Measurements from ENCODE around the gene SLC6A12.

The SLC6A12 gene

GRCh38 chr12:213527-213932, 427 bp downstream of the SLC6A12 start:
- Histone ChIP-seq H3K27ac (replicated peaks) (no peak overlapping the region), H3K4me3 (replicated peaks; ENCODE audit: insufficient read depth, low read length) (no peak overlapping the region), H3K27me3 (ENCODE audit: insufficient read depth, poor library complexity, severe bottlenecking) (peaks cover 2% of the 10 kb centered on the region)
- TF ChIP-seq CTCF (IDR thresholded peaks at IDR 0.05; ENCODE audit: insufficient read depth, low read length) (no peak), POLR2AphosphoS5 (IDR thresholded peaks at IDR 0.05; ENCODE audit: low read depth) (no peak), SPI1 (IDR thresholded peaks at IDR 0.05; ENCODE audit: borderline replicate concordance, low read depth) (no peak), GABPA (IDR thresholded peaks at IDR 0.05; ENCODE audit: low read depth) (no peak), REST (IDR thresholded peaks at IDR 0.05; ENCODE audit: insufficient replicate concordance, low read depth) (no peak)
- DNase-seq (ENCODE audit: low read depth in 1 of 2, low spot score in 1 of 2) = no peak

DNA sequence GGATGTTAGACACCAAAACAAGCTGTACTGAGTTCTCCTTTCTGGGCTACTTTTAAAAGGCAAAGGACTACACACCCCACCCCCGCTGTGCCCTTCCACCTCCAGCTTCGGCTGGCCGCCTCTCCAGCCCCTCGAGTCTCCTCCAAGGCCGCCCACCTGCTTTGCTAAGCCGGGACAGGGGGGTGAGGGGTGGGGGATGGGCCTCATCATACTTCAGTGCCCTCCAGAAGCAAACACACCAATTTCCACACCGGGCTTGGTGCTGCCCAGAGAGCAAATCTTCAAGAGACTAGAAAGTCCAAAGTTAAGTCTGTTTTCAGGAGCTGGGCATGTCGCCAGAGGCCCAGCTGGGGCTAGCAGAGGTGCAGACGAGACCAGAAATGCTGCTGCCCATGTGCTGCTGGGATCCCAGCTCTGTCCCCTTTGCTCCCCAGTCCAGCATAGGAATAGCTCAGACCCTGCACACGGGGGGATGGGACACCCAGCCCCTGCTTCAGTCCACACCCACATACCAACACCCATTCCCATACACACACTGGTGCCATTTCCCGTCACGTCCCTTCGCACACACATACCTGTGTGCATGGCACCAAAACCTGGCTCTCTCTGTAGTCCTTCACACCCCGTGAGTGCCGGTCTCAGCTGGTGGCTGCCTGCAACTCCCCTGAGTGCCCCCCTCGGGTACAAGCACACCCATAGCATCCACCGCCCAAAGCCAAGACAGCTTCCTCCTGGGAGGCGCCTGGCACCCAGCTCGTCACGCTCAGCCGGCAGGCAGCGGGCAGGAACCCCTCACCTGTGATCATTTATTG, 1.0 kb downstream of the SLC6A12 start:
- no peak for TF ChIP-seq CTCF (IDR thresholded peaks at IDR 0.05; ENCODE audit: insufficient read depth, low read length)
- no peak for TF ChIP-seq REST (IDR thresholded peaks at IDR 0.05; ENCODE audit: insufficient replicate concordance, low read depth)
- TF ChIP-seq GABPA (IDR thresholded peaks at IDR 0.05; ENCODE audit: low read depth) = no peak
- TF ChIP-seq POLR2AphosphoS5 (IDR thresholded peaks at IDR 0.05; ENCODE audit: low read depth) = no peak
- no peak for TF ChIP-seq SPI1 (IDR thresholded peaks at IDR 0.05; ENCODE audit: borderline replicate concordance, low read depth)

GRCh38 chr12:212415-212714, 1.6 kb downstream of the SLC6A12 start:
- DNase-seq (ENCODE audit: low read depth in 1 of 2, low spot score in 1 of 2) = peak in 1 of 2 experiments; percentile 22
- Histone ChIP-seq H3K27me3 (ENCODE audit: insufficient read depth, poor library complexity, severe bottlenecking) (peaks cover 2% of the 10 kb centered on the region), H3K4me3 (replicated peaks; ENCODE audit: insufficient read depth, low read length) (peak overlapping the region; percentile 24), H3K27ac (replicated peaks) (peak overlapping the region; percentile 7; the same call in 1 of the 2 replicates)
- no peak for TF ChIP-seq GABPA (IDR thresholded peaks at IDR 0.05; ENCODE audit: low read depth)
- TF ChIP-seq REST (IDR thresholded peaks at IDR 0.05; ENCODE audit: insufficient replicate concordance, low read depth) = no peak
- TF ChIP-seq SPI1 (IDR thresholded peaks at IDR 0.05; ENCODE audit: borderline replicate concordance, low read depth) = peak; percentile 92
- no peak for TF ChIP-seq POLR2AphosphoS5 (IDR thresholded peaks at IDR 0.05; ENCODE audit: low read depth)
- TF ChIP-seq CTCF (IDR thresholded peaks at IDR 0.05; ENCODE audit: insufficient read depth, low read length) = no peak

More for the DNA sequence above, 1.0 kb downstream of the SLC6A12 start:
- Histone ChIP-seq H3K4me3 (replicated peaks; ENCODE audit: insufficient read depth, low read length) (peak overlapping the region; percentile 24), H3K27me3 (ENCODE audit: insufficient read depth, poor library complexity, severe bottlenecking) (peaks cover 2% of the 10 kb centered on the region), H3K27ac (replicated peaks) (peak overlapping the region; percentile 7; the same call in 1 of the 2 replicates)
- DNase-seq (ENCODE audit: low read depth in 1 of 2, low spot score in 1 of 2) = peak in 1 of 2 experiments; percentile 8

Data from HL-60 (cell line).